IMR-90 (cell line): ENCODE measurements around the gene ROR2. TPM values are rescaled to one million over a fixed set of nuclear protein-coding genes. Genes with fewer than 3 reads are reported as not detected.

Experiments used
- ATAC-seq: fragments of 200-7000 bp; cut with Tn5 transposase; 2 replicates; pipeline ENCODE4 v1.9.1; 2020; ENCODE audit warnings: low read depth, mild to moderate bottlenecking, moderate library complexity
- BruUV-seq: library from RNA; stranded (reverse); fragments of 400-500 nt; replicated peaks from 2 replicates; lab custom pipeline; 2021; lab: Mats Ljungman, UMichigan
- CTCF ChIA-PET: fragments of 300-600 bp; formaldehyde crosslinking; extraction: SDS; loops from one replicate; lab custom pipeline; 2021; ENCODE audit warnings: antibody characterized with exemption; lab: Yijun Ruan, JAX
- POLR2A ChIA-PET: fragments of 300-600 bp; sonication (Branson Sonifier 250); formaldehyde crosslinking; loops from one replicate; lab custom pipeline; 2022; ENCODE audit warnings: antibody characterized with exemption; ENCODE audit not compliant: unreplicated experiment; lab: Charles Lee
- DNase-seq: peaks from one replicate; pipeline ENCODE4 v3.0.0; 2013
- H2AFZ ChIP-seq: replicated peaks from 2 replicates; pipeline ENCODE3; 2013; ENCODE audit warnings: low read length, mild to moderate bottlenecking; ENCODE audit not compliant: poor library complexity
- H2AK5ac ChIP-seq: 2 replicates; pipeline ENCODE4 v1.6.1; 2013; ENCODE audit warnings: low read depth, low read length, inconsistent platforms
- H2AK9ac ChIP-seq: replicated peaks from 2 replicates; pipeline ENCODE3; 2013; ENCODE audit warnings: mild to moderate bottlenecking, low read depth, low read length, moderate library complexity; ENCODE audit not compliant: poor library complexity
- H2BK120ac ChIP-seq: 2 replicates; pipeline ENCODE4 v1.6.1; 2013; ENCODE audit warnings: low read depth, low read length, inconsistent platforms
- H2BK15ac ChIP-seq: 3 replicates; pipeline ENCODE4 v1.6.1; 2013; ENCODE audit warnings: low read depth, low read length, inconsistent platforms
- H2BK20ac ChIP-seq: 2 replicates; pipeline ENCODE4 v1.6.1; 2013; ENCODE audit warnings: low read depth, mild to moderate bottlenecking, inconsistent platforms, low read length, moderate library complexity
- H2BK5ac ChIP-seq: 2 replicates; pipeline ENCODE4 v1.6.1; 2013; ENCODE audit warnings: mild to moderate bottlenecking, low read depth, low read length, inconsistent platforms; ENCODE audit not compliant: poor library complexity, severe bottlenecking
- H3K14ac ChIP-seq: replicated peaks from 2 replicates; pipeline ENCODE4 v1.6.1; 2013; ENCODE audit warnings: low read depth, low read length, inconsistent platforms
- H3K18ac ChIP-seq: 2 replicates; pipeline ENCODE4 v1.6.1; 2013; ENCODE audit warnings: low read depth, low read length, control low read depth
- H3K23ac ChIP-seq: 2 replicates; pipeline ENCODE4 v1.6.1; 2013; ENCODE audit warnings: low read depth, low read length, inconsistent platforms
- H3K27ac ChIP-seq: 2 replicates; pipeline ENCODE4 v1.5.1; 2013; ENCODE audit warnings: mild to moderate bottlenecking, control low read depth, low read length; ENCODE audit not compliant: insufficient read depth
- H3K27me3 ChIP-seq: 2 replicates; pipeline ENCODE4 v1.6.1; 2013; ENCODE audit warnings: low read length; ENCODE audit not compliant: control insufficient read depth, insufficient read depth
- H3K36me3 ChIP-seq: 2 replicates; pipeline ENCODE4 v1.6.1; 2013; ENCODE audit warnings: low read length, mixed read lengths; ENCODE audit not compliant: control insufficient read depth, insufficient read depth
- H3K4ac ChIP-seq: 2 replicates; pipeline ENCODE4 v1.6.1; 2013; ENCODE audit warnings: low read depth, low read length, inconsistent platforms
- H3K4me1 ChIP-seq: 2 replicates; pipeline ENCODE4 v1.6.1; 2013; ENCODE audit warnings: low read length, mixed read lengths; ENCODE audit not compliant: control insufficient read depth, insufficient read depth
- H3K4me2 ChIP-seq: 2 replicates; pipeline ENCODE4 v1.6.1; 2013; ENCODE audit warnings: low read depth, mild to moderate bottlenecking, control low read depth, low read length, moderate library complexity
- H3K4me3 ChIP-seq: 2 replicates; pipeline ENCODE4 v1.5.1; 2013; ENCODE audit warnings: low read depth, mild to moderate bottlenecking, control low read depth, low read length, moderate library complexity; ENCODE audit not compliant: insufficient read depth
- H3K56ac ChIP-seq: 2 replicates; pipeline ENCODE4 v1.6.1; 2013; ENCODE audit warnings: low read length, inconsistent platforms; ENCODE audit not compliant: insufficient read depth; ENCODE audit errors: extremely low read depth
- H3K79me1 ChIP-seq, 2 experiments: 2 replicates each; pipeline ENCODE4 v1.6.1; 2013; ENCODE audit warnings: low read length in 2 of 2, inconsistent platforms in 1 of 2, low read depth in 1 of 2
- H3K9ac ChIP-seq: 2 replicates; pipeline ENCODE4 v1.6.1; 2013; ENCODE audit warnings: low read depth, low read length, control low read depth
- H3K9me1 ChIP-seq: 2 replicates; pipeline ENCODE4 v1.6.1; 2013; ENCODE audit warnings: low read length, inconsistent platforms; ENCODE audit not compliant: insufficient read depth
- H3K9me3 ChIP-seq: 2 replicates; pipeline ENCODE4 v1.6.1; 2013; ENCODE audit warnings: low read length; ENCODE audit not compliant: control insufficient read depth, insufficient read depth
- H4K20me1 ChIP-seq: 2 replicates; pipeline ENCODE4 v1.6.1; 2013; ENCODE audit warnings: low read length, inconsistent platforms; ENCODE audit not compliant: insufficient read depth
- H4K5ac ChIP-seq: 2 replicates; pipeline ENCODE4 v1.6.1; 2013; ENCODE audit warnings: mild to moderate bottlenecking, low read depth, low read length, control low read depth
- H4K8ac ChIP-seq, 2 experiments: 2 replicates each; pipeline ENCODE4 v1.6.1; 2013; ENCODE audit warnings: low read depth in 2 of 2, low read length in 2 of 2, control low read depth in 1 of 2, inconsistent platforms in 1 of 2
- H4K91ac ChIP-seq: 2 replicates; pipeline ENCODE4 v1.6.1; 2013; ENCODE audit warnings: low read depth, low read length, inconsistent platforms; ENCODE audit not compliant: insufficient read depth
- BHLHE40 ChIP-seq: fragments of 150-350 bp; IDR thresholded peaks from 2 replicates; pipeline ENCODE4 v1.6.1; 2016; ENCODE audit warnings: mild to moderate bottlenecking, low read depth, low read length
- CEBPB ChIP-seq: IDR thresholded peaks from 2 replicates; pipeline ENCODE4 v1.6.1; 2012; ENCODE audit warnings: low read depth, low read length, improper control_type of control experiment
- CHD1 ChIP-seq: IDR thresholded peaks from 2 replicates; pipeline ENCODE4 v1.6.1; 2012; ENCODE audit warnings: low read depth, low read length, improper control_type of control experiment
- CTCF ChIP-seq: conservative IDR thresholded peaks from 2 replicates; pipeline ENCODE4 v1.5.1; 2012; ENCODE audit warnings: mild to moderate bottlenecking, low read depth, low read length, improper control_type of control experiment
- FOS ChIP-seq: fragments of 150-350 bp; IDR thresholded peaks from 2 replicates; pipeline ENCODE4 v1.6.1; 2016; ENCODE audit warnings: low read depth, low read length
- MAFK ChIP-seq: IDR thresholded peaks from 2 replicates; pipeline ENCODE4 v1.6.1; 2012; ENCODE audit warnings: low read depth, low read length, improper control_type of control experiment
- MAZ ChIP-seq: IDR thresholded peaks from 2 replicates; pipeline ENCODE4 v1.6.1; 2012; ENCODE audit warnings: low read depth, mild to moderate bottlenecking, low read length, improper control_type of control experiment, moderate library complexity, borderline replicate concordance
- MXI1 ChIP-seq: IDR thresholded peaks from 2 replicates; pipeline ENCODE4 v1.6.1; 2012; ENCODE audit warnings: low read depth, mild to moderate bottlenecking, low read length, moderate library complexity, borderline replicate concordance
- NFE2L2 ChIP-seq: fragments of 150-350 bp; IDR thresholded peaks from 2 replicates; pipeline ENCODE4 v1.6.1; 2016; ENCODE audit warnings: low read depth, mild to moderate bottlenecking, low read length
- POLR2A ChIP-seq: IDR thresholded peaks from 2 replicates; pipeline ENCODE4 v1.6.1; 2012; ENCODE audit warnings: mild to moderate bottlenecking, low read depth, low read length
- RAD21 ChIP-seq: IDR thresholded peaks from 2 replicates; pipeline ENCODE4 v1.6.1; 2012; ENCODE audit warnings: low read length, improper control_type of control experiment
- RCOR1 ChIP-seq: IDR thresholded peaks from 2 replicates; pipeline ENCODE4 v1.6.1; 2012; ENCODE audit warnings: mild to moderate bottlenecking, low read length, improper control_type of control experiment; ENCODE audit not compliant: insufficient replicate concordance
- RFX5 ChIP-seq: IDR thresholded peaks from 2 replicates; pipeline ENCODE4 v1.8.0; 2012; ENCODE audit warnings: low read depth, mild to moderate bottlenecking, low read length, moderate library complexity
- SMC3 ChIP-seq: fragments of 150-350 bp; IDR thresholded peaks from 2 replicates; pipeline ENCODE4 v1.6.1; 2016; ENCODE audit warnings: low read depth, mild to moderate bottlenecking, antibody characterized with exemption, low read length, moderate library complexity
- USF2 ChIP-seq: fragments of 150-350 bp; IDR thresholded peaks from 2 replicates; pipeline ENCODE4 v1.6.1; 2017; ENCODE audit warnings: mild to moderate bottlenecking, antibody characterized with exemption, low read length, low read depth
- WGBS, 2 experiments: methylation state at CpG; one replicate each; pipeline versions ENCODE4 v1.1.5 to v1.1.7; 2013; ENCODE audit warnings: missing lambda C conversion rate in 2 of 2; ENCODE audit not compliant: insufficient read length in 1 of 2; ENCODE audit errors: extremely low coverage in 2 of 2; 5-methylcytosine and 5-hydroxymethylcytosine counted together
- dilution Hi-C: fragments of 300-500 bp; cut with HindIII; formaldehyde crosslinking; loops from one replicate; pipeline ENCODE4 v1.14.3; 2018; ENCODE audit warnings: low sequenced_read_pairs; ENCODE audit not compliant: unreplicated experiment
- in situ Hi-C: fragments of 300-500 bp; cut with MboI; formaldehyde crosslinking; loops from 3 replicates; pipeline ENCODE4 v1.14.3; 2019; ENCODE audit warnings: low sequenced_read_pairs, inconsistent platforms, mixed read lengths
- intact Hi-C: fragments of 100-400 bp; cut with micrococcal nuclease; formaldehyde crosslinking; loops from 2 replicates; pipeline ENCODE4 v1.10.0; 2022
- polyA plus RNA-seq, 3 experiments: library from polyadenylated mRNA; depleted of rRNA; stranded (reverse); fragments of >200 nt; gene quantifications; 2 replicates each; pipeline ENCODE4 v1.2.3, GENCODE V29; 2012; ENCODE audit warnings: low replicate concordance in 1 of 3
- total RNA-seq: library from RNA; depleted of rRNA; stranded (reverse); fragments of >200 nt; gene quantifications from 2 replicates; pipeline ENCODE4 v1.2.3, GENCODE V29; 2012

Gene ROR2
- total and polyA plus RNA-seq, 2 of the 4 experiments (the other 2 are of a cell fraction), result 2.3 to 4.8 TPM

- dilution Hi-C loops (no loop called here), in situ Hi-C loops (no loop called here), intact Hi-C loops (no loop called here)
- ATAC-seq, result no peak
- Histone ChIP-seq H4K20me1 (peaks cover 15% of the 10 kb centered on the region; the same call in 1 of the 2 replicates), H2BK20ac (no peak overlapping the region), H4K5ac (no peak overlapping the region; the same call in 1 of the 2 replicates), H2BK120ac (no peak overlapping the region), H3K4me2 (no peak overlapping the region), H4K91ac (no peak overlapping the region), H3K9me1 (peaks cover 12% of the 10 kb centered on the region), H3K36me3 (no peaks in the 10 kb centered on the region), H3K79me1 (peaks cover 5 to 12% of the 10 kb centered on the region in 2 experiments; a peak in 2 of 4 replicates), H3K27ac (no peak overlapping the region), H3K14ac (no peak overlapping the region), H2AK5ac (no peak overlapping the region), H3K27me3 (no peaks in the 10 kb centered on the region), H3K56ac (no peak overlapping the region), H2BK5ac (no peak overlapping the region), H2BK15ac (no peak overlapping the region), H3K9ac (no peak overlapping the region), H3K4ac (no peak overlapping the region), H2AK9ac (peak overlapping the region; percentile 13), H3K23ac (no peak overlapping the region), H3K9me3 (no peaks in the 10 kb centered on the region), H4K8ac (no peak overlapping the region), H3K18ac (no peak overlapping the region), H3K4me3 (no peak overlapping the region), H2AFZ (no peak overlapping the region), H3K4me1 (peaks cover 7% of the 10 kb centered on the region; the same call in 1 of the 2 replicates)
- no TSS peak for BruUV-seq
- ChIA-PET POLR2A (no interaction called here), CTCF (no interaction called here)
- peak; percentile 42 for DNase-seq
- WGBS, 2 experiments, result 86% methylated on average over 1 of the region's 8 CpGs; no CpG with 5 or more reads in 1 of the 2 experiments
- TF ChIP-seq USF2 (no peak), CEBPB (no peak), RAD21 (no peak), RFX5 (no peak), RCOR1 (no peak), CTCF (no peak), NFE2L2 (no peak), POLR2A (no peak), MAFK (no peak), MXI1 (no peak), BHLHE40 (no peak), FOS (no peak), MAZ (no peak), CHD1 (no peak), SMC3 (no peak)
Measured at GRCh38 chr9:91907484-91908292, 42.3 kb downstream of the ROR2 start.
